ENCODE measurements around the gene EXOG.
"Not testable (repeated sequence)": the region's sequence is repeated elsewhere in the genome, so short reads cannot be mapped to it uniquely, and the experiment has no call there.

EXOG gene

GRCh38 chr3:38565339-38566214 lies 69.4 kb downstream of the EXOG start:
- DNase-seq, result no peak

GRCh38 chr3:38566215-38566528 lies 70.0 kb downstream of the EXOG start:
- no peak for DNase-seq

- not testable (repeated sequence) for DNase-seq
Measured at GRCh38 chr3:38566794-38567193, 70.7 kb downstream of the EXOG start.

- DNase-seq, result no peak
Measured at GRCh38 chr3:38567498-38567897, 71.4 kb downstream of the EXOG start.

GRCh38 chr3:38573111-38573510 lies 77.0 kb downstream of the EXOG start:
- DNase-seq, result no peak

GRCh38 chr3:38573556-38573955 lies 77.4 kb downstream of the EXOG start:
- DNase-seq, result no peak

GRCh38 chr3:38574411-38575278 lies 78.5 kb downstream of the EXOG start:
- no peak for DNase-seq

GRCh38 chr3:38575279-38575843 lies 79.2 kb downstream of the EXOG start:
- DNase-seq, result no peak

All from hematopoietic multipotent progenitor cell treated with erythropoietin and hydrocortisone succinate and interleukin-3 and kit ligand, for 4 days (in vitro differentiated cells).